HK-2 (cell line): ENCODE results near the gene NR3C1.
A peak's percentile ranks its signal among the peaks of the same experiment; 100 is the strongest.

Source experiments
- DNase-seq: peaks from one replicate; pipeline ENCODE4 v3.0.0-alpha.2; 2018; ENCODE audit not compliant: unreplicated experiment

Gene NR3C1

GRCh38 chr5:143403593-143404415 is at the start of gene NR3C1:
Gene NR3C1, minus strand, starts transcription at chr5:143403686. Its CDS starts 2,847 bp downstream, at chr5:143400839.
- peak; percentile 80 for DNase-seq

- DNase-seq = no peak
Measured at GRCh38 chr5:143449772-143450171, 46.3 kb upstream of the NR3C1 start.

GRCh38 chr5:143448518-143448917 is 45.0 kb upstream of the NR3C1 start:
- no peak for DNase-seq

GRCh38 chr5:143447983-143448382 is 44.5 kb upstream of the NR3C1 start:
- no peak for DNase-seq

GRCh38 chr5:143446535-143447226 is 43.2 kb upstream of the NR3C1 start:
- no peak for DNase-seq

GRCh38 chr5:143445776-143446175 is 42.3 kb upstream of the NR3C1 start:
- DNase-seq = no peak

- DNase-seq = no peak
Measured at GRCh38 chr5:143443330-143443729, 39.8 kb upstream of the NR3C1 start.

- no peak for DNase-seq
Measured at GRCh38 chr5:143442385-143442784, 38.9 kb upstream of the NR3C1 start.

GRCh38 chr5:143440448-143441115 is 37.1 kb upstream of the NR3C1 start:
- DNase-seq = no peak

GRCh38 chr5:143437666-143438273 is 34.3 kb upstream of the NR3C1 start:
- no peak for DNase-seq

GRCh38 chr5:143436871-143437270 is 33.4 kb upstream of the NR3C1 start:
- DNase-seq = no peak

- no peak for DNase-seq
Measured at GRCh38 chr5:143435210-143435657, 31.7 kb upstream of the NR3C1 start.

GRCh38 chr5:143434261-143435209 is 31.0 kb upstream of the NR3C1 start:
- no peak for DNase-seq

- DNase-seq = no peak
Measured at GRCh38 chr5:143433670-143434069, 30.2 kb upstream of the NR3C1 start.

GRCh38 chr5:143432658-143433239 is 29.3 kb upstream of the NR3C1 start:
- DNase-seq = no peak

GRCh38 chr5:143431789-143432188 is 28.3 kb upstream of the NR3C1 start:
- no peak for DNase-seq

- no peak for DNase-seq
Measured at GRCh38 chr5:143428738-143429420, 25.4 kb upstream of the NR3C1 start.

- DNase-seq = no peak
Measured at GRCh38 chr5:143428155-143428554, 24.7 kb upstream of the NR3C1 start.

- no peak for DNase-seq
Measured at GRCh38 chr5:143427122-143427735, 23.7 kb upstream of the NR3C1 start.
